Measurements from ENCODE around the gene PLCXD3. TPM values are rescaled to one million over a fixed set of nuclear protein-coding genes. Genes with fewer than 3 reads are reported as not detected.

PLCXD3 gene
- total and polyA plus RNA-seq, 2 of the 4 experiments (the other 2 are of a cell fraction), result under 0.01 to 0.02 TPM

DNA sequence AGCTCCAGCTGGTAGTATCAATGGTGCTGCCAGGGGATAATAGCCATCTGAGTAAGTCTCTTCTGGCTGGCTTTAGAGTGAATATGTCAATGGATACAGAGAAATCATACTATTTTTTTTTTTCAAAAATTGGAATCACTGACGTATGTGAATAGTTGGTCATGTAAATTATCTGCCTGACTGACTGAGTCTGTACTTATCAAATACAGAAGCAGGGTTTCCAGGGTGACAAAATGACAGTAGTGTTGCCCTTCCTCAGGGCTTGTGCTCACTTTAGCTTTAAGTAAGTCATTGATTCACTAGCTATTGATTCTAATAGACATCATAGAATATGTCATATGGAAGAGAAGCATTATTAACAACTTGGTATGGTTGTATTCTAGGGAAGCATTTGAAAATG, 171.1 kb downstream of the PLCXD3 start:
- in situ Hi-C loops (cut with MboI; ENCODE audit: low sequenced_read_pairs), result no loop called here
- no peak overlapping the region for H4K91ac ChIP-seq (ENCODE audit: insufficient read depth, low read depth, low read length)

More for the DNA sequence above, 171.1 kb downstream of the PLCXD3 start:
- Histone ChIP-seq H2BK20ac (ENCODE audit: low read depth, low read length) (no peak overlapping the region), H3K4me1 (ENCODE audit: control insufficient read depth, insufficient read depth, low read length) (no peaks in the 10 kb centered on the region; the same call in 1 of the 2 replicates), H3K27ac (ENCODE audit: insufficient read depth, low read length) (no peak overlapping the region), H3K4ac (ENCODE audit: low read depth, low read length) (no peak overlapping the region), H2BK5ac (ENCODE audit: low read depth, low read length, poor library complexity, severe bottlenecking) (no peak overlapping the region), H2BK15ac (ENCODE audit: low read depth, low read length) (no peak overlapping the region), H4K20me1 (ENCODE audit: insufficient read depth, low read length) (no peaks in the 10 kb centered on the region), H3K9me3 (ENCODE audit: control insufficient read depth, insufficient read depth, low read length) (no peaks in the 10 kb centered on the region), H3K56ac (ENCODE audit: extremely low read depth, insufficient read depth, low read length) (no peak overlapping the region), H3K9ac (ENCODE audit: low read depth, low read length) (no peak overlapping the region), H3K27me3 (ENCODE audit: control insufficient read depth, insufficient read depth, low read length) (no peaks in the 10 kb centered on the region), H2AK9ac (replicated peaks; ENCODE audit: low read depth, low read length, poor library complexity) (no peak overlapping the region), H3K36me3 (ENCODE audit: control insufficient read depth, insufficient read depth, low read length) (no peaks in the 10 kb centered on the region), H3K4me2 (ENCODE audit: low read depth, low read length) (no peak overlapping the region), H3K4me3 (ENCODE audit: insufficient read depth, low read depth, low read length) (no peak overlapping the region), H3K18ac (ENCODE audit: low read depth, low read length) (no peak overlapping the region), H4K5ac (ENCODE audit: low read depth, low read length) (no peak overlapping the region), H2AFZ (replicated peaks; ENCODE audit: low read length, poor library complexity) (no peak overlapping the region), H3K9me1 (ENCODE audit: insufficient read depth, low read length) (0 out of 2 replicates have a peak, but pooled peaks cover under 1% of the 10 kb centered on the region), H3K23ac (ENCODE audit: low read depth, low read length) (no peak overlapping the region), H2AK5ac (ENCODE audit: low read depth, low read length) (no peak overlapping the region), H2BK120ac (ENCODE audit: low read depth, low read length) (no peak overlapping the region), H3K14ac (replicated peaks; ENCODE audit: low read depth, low read length) (no peak overlapping the region), H4K8ac (ENCODE audit: low read depth in 2 of 2, low read length in 2 of 2) (no peak overlapping the region), H3K79me1 (ENCODE audit: low read depth in 1 of 2, low read length in 2 of 2) (no peaks in the 10 kb centered on the region)
- intact Hi-C loops (cut with micrococcal nuclease) (loop anchor here (2.0 kb wide), 1 partner anchor 435 kb away; no protein-coding TSS in a partner anchor), dilution Hi-C loops (cut with HindIII; ENCODE audit: low sequenced_read_pairs, unreplicated experiment) (no loop called here)
- POLR2A ChIA-PET (ENCODE audit: unreplicated experiment), result interaction anchor here (0.5 kb wide), 1 partner anchor 179 kb away, joined by 3 read pairs; no protein-coding TSS in a partner anchor
- WGBS, 2 experiments (ENCODE audit: extremely low coverage in 2 of 2, insufficient read length in 1 of 2), result no CpG with 5 or more reads among the region's 1 CpG
- CTCF ChIA-PET, result interaction anchor here (1.3 kb wide), 1 partner anchor 435 kb away, joined by 10 read pairs; no protein-coding TSS in a partner anchor
- BruUV-seq (replicated peaks), result no TSS peak
- ATAC-seq (ENCODE audit: low read depth), result no peak
- no peak for DNase-seq
- no peak for TF ChIP-seq BHLHE40 (IDR thresholded peaks at IDR 0.05; ENCODE audit: low read depth, low read length)
- TF ChIP-seq RCOR1 (IDR thresholded peaks at IDR 0.05; ENCODE audit: insufficient replicate concordance, low read length), result no peak
- no peak for TF ChIP-seq SMC3 (IDR thresholded peaks at IDR 0.05; ENCODE audit: low read depth, low read length)
- no peak for TF ChIP-seq POLR2A (IDR thresholded peaks at IDR 0.05; ENCODE audit: low read depth, low read length)

Measured in IMR-90 (cell line).